Calu3 (cell line): ENCODE measurements around the gene AHNAK2. TPM values are rescaled to one million over a fixed set of nuclear protein-coding genes. Genes with fewer than 3 reads are reported as not detected.

Experiments
- BruUV-seq: library from RNA; stranded (reverse); fragments of 400-500 nt; replicated peaks from 2 replicates; lab custom pipeline; 2021; lab: Mats Ljungman, UMichigan
- CTCF ChIA-PET: fragments of 300-600 bp; sonication (Branson Sonifier 250); formaldehyde crosslinking; loops from one replicate; lab custom pipeline; 2022; ENCODE audit warnings: antibody characterized with exemption; lab: Charles Lee
- DNase-seq: peaks from one replicate; pipeline ENCODE4 v3.0.0; 2022
- H3K27ac Mint-ChIP-seq: one replicate; pipeline ENCODE4 v1.8.0; 2022; ENCODE audit warnings: mixed read lengths; ENCODE audit not compliant: unreplicated experiment
- H3K27me3 Mint-ChIP-seq: one replicate; pipeline ENCODE4 v1.8.0; 2022; ENCODE audit warnings: mixed read lengths; ENCODE audit not compliant: unreplicated experiment
- H3K36me3 Mint-ChIP-seq: one replicate; pipeline ENCODE4 v1.8.0; 2022; ENCODE audit warnings: mild to moderate bottlenecking, moderate library complexity, mixed read lengths; ENCODE audit not compliant: insufficient read depth, unreplicated experiment
- H3K4me1 Mint-ChIP-seq: one replicate; pipeline ENCODE4 v1.8.0; 2022; ENCODE audit warnings: mild to moderate bottlenecking, low read depth, mixed read lengths; ENCODE audit not compliant: unreplicated experiment
- H3K4me3 Mint-ChIP-seq: one replicate; pipeline ENCODE4 v1.8.0; 2022; ENCODE audit warnings: mild to moderate bottlenecking, low read depth, moderate library complexity, mixed read lengths; ENCODE audit not compliant: unreplicated experiment
- H3K9me3 Mint-ChIP-seq: one replicate; pipeline ENCODE4 v1.8.0; 2022; ENCODE audit warnings: low read depth, mixed read lengths; ENCODE audit not compliant: unreplicated experiment
- CTCF ChIP-seq: fragments of 200-600 bp; IDR thresholded peaks from one replicate; pipeline ENCODE4 v1.8.0; 2022; ENCODE audit warnings: antibody characterized with exemption; ENCODE audit not compliant: unreplicated experiment
- intact Hi-C: fragments of 100-400 bp; cut with micrococcal nuclease; formaldehyde crosslinking; loops from one replicate; pipeline ENCODE4 v1.10.0; 2022; ENCODE audit not compliant: unreplicated experiment
- total RNA-seq: library from RNA; stranded (reverse); gene quantifications from 2 replicates; pipeline ENCODE4 v1.2.3, GENCODE V29; 2022

AHNAK2 gene
- total RNA-seq, 1 experiment from 2014 or later = 42.0 TPM

DNA sequence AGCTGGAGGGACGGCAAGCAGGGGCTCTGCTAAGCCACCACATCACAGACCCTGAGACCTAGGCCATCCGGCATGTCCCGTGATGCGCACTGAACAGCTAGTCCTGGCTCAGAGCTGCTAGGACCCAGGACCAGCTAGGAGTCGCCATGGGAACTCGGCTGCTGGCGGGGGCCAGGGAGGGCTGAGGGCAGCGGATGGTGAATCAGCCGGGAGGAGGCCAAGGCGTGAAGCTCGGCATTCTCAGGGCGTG is 5.1 kb downstream of the AHNAK2 start:
- H3K27me3 Mint-ChIP-seq = no peaks in the 10 kb centered on the region
- no peak for DNase-seq
- intact Hi-C loops = loop anchor here (5.0 to 10.0 kb wide), 3 partner anchors 41 to 78 kb away; partner anchors contain the start of gene CDCA4
- H3K36me3 Mint-ChIP-seq = peaks cover 77% of the 10 kb centered on the region
- CTCF ChIA-PET = interaction anchor here (0.8 to 2.5 kb wide), 6 partner anchors 12 to 205 kb away, joined by 3 to 10 read pairs (median 3); partner anchors contain the start of genes CDCA4 and CLBA1
- peak overlapping the region; percentile 25 for H3K4me3 Mint-ChIP-seq
- H3K27ac Mint-ChIP-seq = peak overlapping the region; percentile 84
- peaks cover 46% of the 10 kb centered on the region for H3K4me1 Mint-ChIP-seq
- no peak for TF ChIP-seq CTCF
- no TSS peak for BruUV-seq
- no peaks in the 10 kb centered on the region for H3K9me3 Mint-ChIP-seq

- Mint-ChIP-seq H3K36me3 (peaks cover 78% of the 10 kb centered on the region), H3K27me3 (no peaks in the 10 kb centered on the region), H3K9me3 (no peaks in the 10 kb centered on the region), H3K4me1 (peaks cover 42% of the 10 kb centered on the region), H3K4me3 (peak overlapping the region; percentile 25), H3K27ac (peak overlapping the region; percentile 84)
- intact Hi-C loops = loop anchor here (5.0 to 10.0 kb wide), 3 partner anchors 40 to 78 kb away; partner anchors contain the start of gene CDCA4
- BruUV-seq = no TSS peak
- peak; percentile 94 for DNase-seq
- peak; percentile 22 for TF ChIP-seq CTCF
- CTCF ChIA-PET = interaction anchor here (0.6 to 2.5 kb wide), 8 partner anchors 13 to 204 kb away, joined by 3 to 10 read pairs (median 3); partner anchors contain the start of gene CLBA1
Observed at GRCh38 chr14:104972301-104973134, 5.7 kb downstream of the AHNAK2 start.

DNA sequence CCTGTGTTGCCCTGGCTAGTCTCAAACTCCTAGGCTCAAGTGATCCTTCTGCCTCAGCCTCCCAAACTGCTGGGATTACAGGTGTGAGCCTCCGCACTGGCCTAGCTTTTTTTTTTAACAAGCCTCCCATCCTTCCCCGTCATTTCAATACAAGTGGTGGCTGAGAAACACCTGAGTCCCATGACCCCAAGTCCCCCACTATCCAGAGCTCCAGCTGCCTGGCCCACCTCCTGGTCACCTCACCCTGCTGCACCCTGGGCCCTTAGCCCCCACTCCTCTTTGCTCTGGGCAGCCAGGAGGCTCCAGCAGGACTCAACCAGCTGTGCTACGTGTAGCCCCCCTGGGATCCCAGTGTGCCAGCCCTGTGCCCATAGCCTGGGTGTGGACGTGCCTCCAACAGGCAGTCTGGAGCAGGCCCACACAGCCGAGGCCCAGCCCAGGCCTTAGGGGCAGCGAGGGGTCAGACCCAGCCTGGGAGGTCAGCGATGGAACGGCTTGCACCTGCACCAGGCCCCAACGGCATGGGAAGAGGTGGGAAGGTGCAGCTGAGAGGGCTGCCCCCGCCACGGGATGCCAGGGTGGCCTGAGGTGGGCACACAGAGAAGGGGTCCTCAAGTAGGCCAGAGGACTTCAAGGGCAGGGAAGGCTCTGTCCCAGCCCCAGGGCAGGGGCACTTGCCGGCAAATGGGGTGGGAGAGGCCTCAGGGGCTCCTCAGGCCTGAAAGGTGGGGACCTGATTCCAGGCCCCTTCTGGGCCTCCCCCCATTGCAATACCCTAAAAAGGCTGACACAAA is 6.5 kb downstream of the AHNAK2 start:
- H3K9me3 Mint-ChIP-seq = no peaks in the 10 kb centered on the region
- peaks cover 80% of the 10 kb centered on the region for H3K36me3 Mint-ChIP-seq
- peak overlapping the region; percentile 84 for H3K27ac Mint-ChIP-seq
- TF ChIP-seq CTCF = no peak
- intact Hi-C loops = loop anchor here (5.0 to 10.0 kb wide), 3 partner anchors 39 to 77 kb away; partner anchors contain the start of gene CDCA4
- peak overlapping the region; percentile 25 for H3K4me3 Mint-ChIP-seq
- no peak for DNase-seq
- H3K27me3 Mint-ChIP-seq = no peaks in the 10 kb centered on the region
- CTCF ChIA-PET = interaction anchor here (0.6 to 2.5 kb wide), 5 partner anchors 14 to 203 kb away, joined by 3 to 10 read pairs (median 5); partner anchors contain the start of gene CLBA1
- BruUV-seq = no TSS peak
- peaks cover 38% of the 10 kb centered on the region for H3K4me1 Mint-ChIP-seq
